A673 (cell line): ENCODE measurements around the gene AGRN.

Source experiments
- CTCF ChIP-seq: fragments of 300-800, 200-600 bp; sonication (generic); conservative IDR thresholded peaks from 2 replicates; pipeline ENCODE4 v1.5.1; 2017; ENCODE audit warnings: low read depth, mild to moderate bottlenecking, antibody characterized with exemption, low read length, moderate library complexity, mixed read lengths
- EZH2 ChIP-seq: fragments of 200-600 bp; sonication (generic); IDR thresholded peaks from 2 replicates; pipeline ENCODE4 v1.6.1; 2017; ENCODE audit warnings: borderline replicate concordance, low read depth, mild to moderate bottlenecking, mixed read lengths, antibody characterized with exemption, low read length; ENCODE audit not compliant: poor library complexity, severe bottlenecking

DNA sequence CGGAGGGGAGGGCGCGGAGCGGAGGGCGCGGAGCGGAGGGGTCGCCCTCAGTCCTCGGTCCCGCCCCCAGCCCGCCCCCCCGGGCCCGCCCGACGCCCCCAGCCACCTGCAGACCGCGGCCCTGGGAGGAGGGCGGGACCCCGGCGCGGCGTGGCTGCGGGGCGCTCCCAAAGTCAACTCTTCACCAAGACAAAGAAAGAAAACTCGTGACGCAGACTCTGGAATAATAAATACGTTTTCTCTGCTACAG lies 21.2 kb upstream of the AGRN start:
- TF ChIP-seq EZH2 = no peak
- no peak for TF ChIP-seq CTCF
